ENCODE data around the gene LRFN2. TPM values are rescaled to one million over a fixed set of nuclear protein-coding genes. Genes with fewer than 3 reads are reported as not detected.

Gene LRFN2
- polyA plus RNA-seq, 1 donor from 2014 or later = 14.8 TPM

- H3K27ac ChIP-seq (ENCODE audit: low read length) = no peak overlapping the region
- no peaks in the 10 kb centered on the region for H3K27me3 ChIP-seq (ENCODE audit: insufficient read depth, low read depth, low read length)
- no peak overlapping the region for H3K4me3 ChIP-seq (ENCODE audit: low read length)
- no peak overlapping the region for H3K4me2 ChIP-seq (ENCODE audit: low read length)
- H3K9me2 ChIP-seq (ENCODE audit: insufficient read depth, low read length) = no peaks in the 10 kb centered on the region
- H2AFZ ChIP-seq (ENCODE audit: low read depth, low read length) = no peak overlapping the region
- no peak overlapping the region for H3K9ac ChIP-seq (ENCODE audit: low read length)
- no peaks in the 10 kb centered on the region for H3K79me2 ChIP-seq (replicated peaks; ENCODE audit: insufficient read depth, low read length)
- no peak for TF ChIP-seq POLR2AphosphoS5 (IDR thresholded peaks at IDR 0.05)
- H3K9me3 ChIP-seq (ENCODE audit: low read length) = no peaks in the 10 kb centered on the region
- H3K36me3 ChIP-seq (ENCODE audit: insufficient read depth, low read length) = no peaks in the 10 kb centered on the region
- H3F3A ChIP-seq (ENCODE audit: insufficient read depth, low read length, poor library complexity, severe bottlenecking) = no peaks in the 10 kb centered on the region
- no peaks in the 10 kb centered on the region for H4K20me1 ChIP-seq (ENCODE audit: insufficient read depth)
These were observed 30.3 kb downstream of the LRFN2 start for GRCh38 chr6:40556881-40557280.

GRCh38 chr6:40556023-40556422 is 31.1 kb downstream of the LRFN2 start:
- peaks cover 3% of the 10 kb centered on the region for H3K27me3 ChIP-seq (ENCODE audit: insufficient read depth, low read depth, low read length)
- no peaks in the 10 kb centered on the region for H4K20me1 ChIP-seq (ENCODE audit: insufficient read depth)
- H3K9me3 ChIP-seq (ENCODE audit: low read length) = no peaks in the 10 kb centered on the region
- TF ChIP-seq SMC3 (conservative IDR thresholded peaks at IDR 0.05; ENCODE audit: poor library complexity) (no peak), EZH2 (IDR thresholded peaks at IDR 0.05; ENCODE audit: borderline replicate concordance, insufficient read depth, low read length, poor library complexity, severe bottlenecking) (no peak), REST (IDR thresholded peaks at IDR 0.05; ENCODE audit: borderline replicate concordance) (no peak), TAF1 (IDR thresholded peaks at IDR 0.05; ENCODE audit: low read depth) (no peak)
- H2AFZ ChIP-seq (ENCODE audit: low read depth, low read length) = no peak overlapping the region
- H3K36me3 ChIP-seq (ENCODE audit: insufficient read depth, low read length) = no peaks in the 10 kb centered on the region
- no peak overlapping the region for H3K4me2 ChIP-seq (ENCODE audit: low read length)
- H3K9me2 ChIP-seq (ENCODE audit: insufficient read depth, low read length) = no peaks in the 10 kb centered on the region
- H3K9ac ChIP-seq (ENCODE audit: low read length) = no peak overlapping the region
- no peaks in the 10 kb centered on the region for H3K79me2 ChIP-seq (replicated peaks; ENCODE audit: insufficient read depth, low read length)
- H3K27ac ChIP-seq (ENCODE audit: low read length) = no peak overlapping the region
- no peak overlapping the region for H3K4me3 ChIP-seq (ENCODE audit: low read length)
- H3F3A ChIP-seq (ENCODE audit: insufficient read depth, low read length, poor library complexity, severe bottlenecking) = no peaks in the 10 kb centered on the region

- TF ChIP-seq MXI1 (conservative IDR thresholded peaks at IDR 0.05; ENCODE audit: poor library complexity, severe bottlenecking) (no peak), EZH2 (IDR thresholded peaks at IDR 0.05; ENCODE audit: borderline replicate concordance, insufficient read depth, low read length, poor library complexity, severe bottlenecking) (no peak), SMC3 (conservative IDR thresholded peaks at IDR 0.05; ENCODE audit: poor library complexity) (no peak), POLR2AphosphoS5 (IDR thresholded peaks at IDR 0.05) (no peak), TAF1 (IDR thresholded peaks at IDR 0.05; ENCODE audit: low read depth) (no peak), CTCF (IDR thresholded peaks at IDR 0.05; ENCODE audit: poor library complexity, severe bottlenecking) (no peak), EP300 (conservative IDR thresholded peaks at IDR 0.05; ENCODE audit: poor library complexity, severe bottlenecking) (no peak), REST (IDR thresholded peaks at IDR 0.05; ENCODE audit: borderline replicate concordance) (no peak), RAD21 (conservative IDR thresholded peaks at IDR 0.05) (no peak)
- no peak overlapping the region for H3K9ac ChIP-seq (ENCODE audit: low read length)
- H3K27me3 ChIP-seq (ENCODE audit: insufficient read depth, low read depth, low read length) = peaks cover 3% of the 10 kb centered on the region
- H3K9me2 ChIP-seq (ENCODE audit: insufficient read depth, low read length) = no peaks in the 10 kb centered on the region
- H2AFZ ChIP-seq (ENCODE audit: low read depth, low read length) = no peak overlapping the region
- no peaks in the 10 kb centered on the region for H3K79me2 ChIP-seq (replicated peaks; ENCODE audit: insufficient read depth, low read length)
- no peaks in the 10 kb centered on the region for H3K9me3 ChIP-seq (ENCODE audit: low read length)
- no peaks in the 10 kb centered on the region for H3F3A ChIP-seq (ENCODE audit: insufficient read depth, low read length, poor library complexity, severe bottlenecking)
- no peak overlapping the region for H3K27ac ChIP-seq (ENCODE audit: low read length)
- no peaks in the 10 kb centered on the region for H4K20me1 ChIP-seq (ENCODE audit: insufficient read depth)
- no peak overlapping the region for H3K4me2 ChIP-seq (ENCODE audit: low read length)
- H3K36me3 ChIP-seq (ENCODE audit: insufficient read depth, low read length) = no peaks in the 10 kb centered on the region
- H3K4me3 ChIP-seq (ENCODE audit: low read length) = no peak overlapping the region
These were observed 32.1 kb downstream of the LRFN2 start for GRCh38 chr6:40555092-40555491.

Data from neural cell (in vitro differentiated cells).